Embryonic facial prominence (tissue), 1 donor: ENCODE data around the gene NLGN3.

Source experiments
- DNase-seq: peaks from one replicate; pipeline ENCODE4 v3.0.0-alpha.2; 2016; ENCODE audit errors: extremely low spot score

Gene NLGN3

GRCh38 chrX:71214152-71214551 is 69.5 kb downstream of the NLGN3 start:
- DNase-seq = no peak

DNA sequence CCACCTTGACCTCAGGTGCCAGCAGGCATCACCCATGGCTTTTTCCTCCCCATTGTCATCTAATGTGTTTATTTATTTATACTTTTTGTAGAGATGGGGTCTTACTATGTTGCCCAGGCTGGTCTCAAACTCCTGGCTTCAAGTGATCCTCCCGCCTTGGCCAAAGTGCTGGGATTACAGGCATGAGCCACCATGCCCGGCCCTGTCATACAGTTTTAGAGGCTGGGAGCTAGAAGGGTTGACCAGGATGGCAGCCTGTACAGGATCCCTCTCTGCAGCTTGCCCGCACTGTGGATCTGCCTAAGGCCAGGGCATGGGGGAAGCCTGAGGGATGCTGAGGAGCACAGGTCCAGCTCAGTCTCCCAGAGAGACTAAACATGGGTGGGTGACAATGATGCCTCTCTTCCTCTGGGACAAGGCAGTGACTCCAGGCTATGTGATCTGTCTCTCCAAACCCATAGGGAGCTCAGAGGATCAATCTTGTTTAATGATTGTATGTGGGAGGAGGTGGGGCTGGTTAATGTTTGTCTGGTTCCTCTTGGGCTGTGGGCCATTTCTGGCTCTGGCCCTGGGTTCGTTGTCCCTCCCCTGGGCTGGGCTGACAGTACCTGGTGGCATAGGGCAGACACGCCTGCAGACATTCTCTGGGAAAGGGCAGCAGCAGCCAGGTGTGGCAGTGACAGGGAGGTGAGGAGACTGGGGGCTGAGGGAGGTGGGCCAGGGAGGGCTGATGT is 70.1 kb downstream of the NLGN3 start:
- DNase-seq = no peak

GRCh38 chrX:71215338-71215912 is 70.8 kb downstream of the NLGN3 start:
- no peak for DNase-seq

DNA sequence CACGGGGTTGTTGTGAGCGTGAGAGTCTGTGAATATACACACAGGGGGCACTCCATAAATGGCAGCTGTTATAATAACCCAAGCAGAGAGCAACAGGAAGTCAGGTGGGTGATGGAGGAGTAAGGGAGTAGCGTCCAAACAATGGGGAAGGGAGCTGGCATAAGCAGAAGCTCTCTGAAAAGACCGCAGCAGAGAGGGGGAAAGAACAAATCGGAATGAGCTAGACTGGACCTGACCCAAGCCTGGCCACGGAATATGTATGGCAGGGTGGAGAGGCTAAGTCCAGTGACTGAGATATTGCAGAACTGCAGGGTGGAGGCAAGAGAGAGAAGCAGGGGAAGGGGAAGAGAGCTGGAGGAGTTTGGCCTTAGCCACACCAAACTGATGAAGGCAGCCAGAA is 71.8 kb downstream of the NLGN3 start:
- no peak for DNase-seq

DNA sequence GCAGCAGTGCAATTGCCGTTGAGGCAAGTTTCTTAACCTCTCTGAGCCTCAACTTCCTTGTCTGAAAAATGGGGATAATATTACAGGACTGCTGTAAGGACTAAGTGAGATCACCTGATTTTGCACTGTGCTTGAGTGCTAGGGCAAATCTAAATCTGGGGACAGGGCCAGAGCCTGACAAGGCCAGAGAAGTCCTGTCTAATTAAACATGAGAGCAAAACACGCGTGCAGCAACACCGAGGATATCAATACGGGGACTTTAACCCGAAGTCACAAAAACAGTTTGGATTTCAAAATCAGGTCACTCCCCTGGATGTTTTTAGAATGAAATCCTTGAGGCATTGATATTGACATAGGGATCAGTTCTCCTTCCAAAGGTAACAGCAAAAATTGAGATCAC is 72.7 kb downstream of the NLGN3 start:
- DNase-seq = no peak
